Activated T-helper 9 cell treated with anti-CD3 and anti-CD28 coated beads, Interleukin-2, amount 50 U/mL, for 16 hours (primary cell): ENCODE measurements around the gene STX18.
"Not testable (repeated sequence)": the region's sequence is repeated elsewhere in the genome, so short reads cannot be mapped to it uniquely, and the experiment has no call there.

ENCODE experiments used
- DNase-seq: peaks from one replicate; pipeline ENCODE4 v3.0.0-alpha.2; 2020; ENCODE audit warnings: low read depth

The STX18 gene

DNA sequence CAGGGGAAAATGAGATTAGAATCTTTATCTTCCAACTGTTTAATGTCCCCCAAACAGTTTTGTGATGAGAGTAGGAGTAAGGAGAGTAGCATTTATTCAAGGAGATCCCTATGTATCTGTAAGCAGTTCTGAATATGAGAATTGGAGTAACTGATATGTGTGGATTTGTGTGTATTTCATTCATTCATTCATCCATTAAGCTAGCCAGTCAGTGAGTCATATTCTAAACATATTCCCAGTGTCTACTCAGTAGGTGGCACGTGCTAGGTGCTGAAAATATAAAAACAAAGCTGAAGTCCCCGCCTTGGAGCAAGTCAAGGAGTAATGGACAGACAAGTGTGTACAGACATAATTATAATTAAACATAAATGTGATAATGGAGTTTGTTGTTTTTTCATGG is 12.4 kb upstream of the STX18 start:
- no peak for DNase-seq

DNA sequence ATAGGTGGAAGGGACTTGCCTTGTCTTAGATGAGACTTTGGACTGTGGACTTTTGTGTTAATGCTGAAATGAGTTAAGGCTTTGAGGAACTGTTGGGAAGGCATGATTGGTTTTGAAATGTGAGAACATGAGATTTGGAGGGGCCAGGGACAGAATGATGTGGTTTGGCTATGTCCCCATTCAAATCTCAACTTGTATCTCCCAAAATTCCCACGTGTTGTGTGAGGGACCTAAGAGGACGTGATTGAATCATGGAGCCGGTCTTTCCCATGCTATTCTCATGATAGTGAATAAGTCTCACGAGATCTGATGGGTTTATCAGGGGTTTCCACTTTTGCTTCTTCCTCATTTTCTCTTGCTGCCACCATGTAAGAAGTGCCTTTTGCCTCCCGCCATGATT is 10.2 kb upstream of the STX18 start:
- not testable (repeated sequence) for DNase-seq

GRCh38 chr4:4550161-4550560 is 8.3 kb upstream of the STX18 start:
- not testable (repeated sequence) for DNase-seq

- no peak for DNase-seq
Observed at GRCh38 chr4:4549534-4549933, 7.7 kb upstream of the STX18 start.

DNA sequence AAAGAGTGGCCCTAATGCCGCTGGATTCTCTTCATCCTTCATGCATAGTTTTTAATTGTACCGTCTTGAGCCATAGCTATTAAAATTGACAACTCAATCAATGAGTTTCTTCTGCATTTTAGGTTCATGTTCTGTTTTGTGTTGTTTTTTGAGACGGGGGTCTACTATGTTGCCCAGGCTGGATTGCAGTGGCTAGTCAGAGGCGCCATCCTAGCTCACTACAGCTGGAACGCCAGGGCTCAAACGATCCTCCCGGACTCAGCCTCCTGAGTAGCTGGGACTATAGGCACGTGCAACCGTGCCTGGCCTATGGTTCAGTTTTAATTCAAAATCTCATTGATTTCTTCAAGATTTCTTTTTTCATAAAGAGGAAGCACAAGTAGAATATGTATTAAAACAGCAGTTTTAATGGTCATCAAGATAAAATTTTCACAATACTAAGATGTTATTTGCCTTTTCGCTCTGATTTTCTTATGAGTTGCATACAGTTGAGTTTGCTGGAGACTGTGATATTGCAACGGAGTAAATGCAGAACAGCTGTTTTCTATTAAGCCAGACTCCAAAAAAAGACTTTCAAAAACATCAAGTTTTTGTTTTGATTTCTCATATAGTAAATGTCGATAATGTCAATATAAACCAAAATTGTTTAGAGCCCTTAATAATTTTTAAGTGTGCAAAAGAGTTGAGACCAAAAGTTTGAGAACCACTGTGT is 1.1 kb upstream of the STX18 start:
- no peak for DNase-seq

DNA sequence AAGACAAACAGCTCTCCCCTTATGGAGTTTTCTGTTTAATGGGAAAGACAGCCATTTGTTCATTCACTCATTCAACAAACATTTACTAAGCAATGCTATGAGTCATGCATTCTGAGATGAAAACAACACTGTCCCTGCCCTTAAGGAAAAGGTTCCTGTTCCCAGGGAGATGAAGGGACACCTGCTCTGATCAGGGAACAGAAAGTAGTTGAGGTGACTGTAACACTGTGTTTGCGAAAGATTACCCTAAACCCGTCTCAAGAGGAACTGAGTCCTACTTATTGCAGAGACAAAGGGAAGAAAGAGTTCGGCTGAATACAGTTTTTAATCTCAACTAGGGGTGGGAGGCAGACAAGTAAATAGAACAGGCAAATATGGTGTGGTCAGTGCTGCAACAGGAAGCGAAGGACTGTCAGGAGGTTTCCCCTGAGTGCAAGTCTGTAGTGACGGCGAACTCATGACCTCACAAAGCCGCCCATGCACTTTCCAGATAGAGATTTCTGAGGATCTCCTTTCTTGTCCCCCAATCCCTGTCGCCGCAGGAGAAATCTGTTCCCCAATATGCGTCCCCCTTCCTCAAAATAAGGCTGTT is 712 bp downstream of the STX18 start:
- DNase-seq = no peak

- no peak for DNase-seq
Observed at GRCh38 chr4:4539481-4539880, 2.4 kb downstream of the STX18 start.

DNA sequence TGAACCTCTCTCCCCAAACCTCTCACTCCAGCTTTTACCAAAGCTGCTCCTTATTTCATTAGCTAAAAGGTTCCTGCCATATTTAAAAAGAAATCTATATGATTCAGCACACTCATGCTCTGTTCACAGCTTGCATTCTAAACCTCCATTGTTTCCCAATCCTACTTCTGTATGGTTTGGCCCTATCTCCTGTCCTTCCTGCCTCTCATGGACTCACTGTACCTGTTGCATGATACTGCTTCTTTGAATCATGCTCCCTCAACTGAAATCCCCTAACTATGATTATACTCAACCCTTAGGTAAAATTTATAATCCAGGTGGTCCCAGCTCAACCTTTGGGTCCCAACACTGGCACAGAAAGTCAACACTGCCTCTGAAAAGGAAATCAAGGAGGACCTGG is 6.3 kb downstream of the STX18 start:
- no peak for DNase-seq

DNA sequence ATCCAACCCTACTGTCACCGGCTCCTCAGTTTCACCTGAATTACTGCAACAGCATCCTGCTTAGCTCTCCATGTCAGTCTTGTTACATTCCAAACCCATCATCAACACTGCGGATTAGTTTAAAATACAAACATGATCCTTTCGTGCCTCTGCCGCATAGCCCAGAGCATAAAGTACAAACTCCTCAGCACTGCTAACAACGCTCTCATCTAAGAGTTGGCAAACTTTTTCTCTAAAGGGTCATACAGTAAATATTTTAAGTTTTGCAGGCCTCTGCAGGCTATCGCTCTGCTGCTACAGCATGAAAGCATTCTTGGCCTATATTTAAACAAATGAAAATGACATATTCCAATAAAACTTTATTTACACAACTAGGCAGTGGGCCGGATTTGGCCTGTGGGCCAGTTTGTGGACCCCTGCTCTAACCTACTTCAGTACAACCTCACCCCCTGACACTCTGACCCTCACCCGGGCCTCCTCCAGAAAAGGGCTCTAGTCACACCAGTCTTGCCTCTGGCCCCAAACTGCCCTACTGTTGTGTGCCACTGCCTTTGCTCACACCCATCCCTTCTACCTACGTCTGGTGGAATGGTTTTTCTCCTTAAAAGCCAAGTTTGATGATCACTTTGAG is 7.2 kb downstream of the STX18 start:
- no peak for DNase-seq

DNA sequence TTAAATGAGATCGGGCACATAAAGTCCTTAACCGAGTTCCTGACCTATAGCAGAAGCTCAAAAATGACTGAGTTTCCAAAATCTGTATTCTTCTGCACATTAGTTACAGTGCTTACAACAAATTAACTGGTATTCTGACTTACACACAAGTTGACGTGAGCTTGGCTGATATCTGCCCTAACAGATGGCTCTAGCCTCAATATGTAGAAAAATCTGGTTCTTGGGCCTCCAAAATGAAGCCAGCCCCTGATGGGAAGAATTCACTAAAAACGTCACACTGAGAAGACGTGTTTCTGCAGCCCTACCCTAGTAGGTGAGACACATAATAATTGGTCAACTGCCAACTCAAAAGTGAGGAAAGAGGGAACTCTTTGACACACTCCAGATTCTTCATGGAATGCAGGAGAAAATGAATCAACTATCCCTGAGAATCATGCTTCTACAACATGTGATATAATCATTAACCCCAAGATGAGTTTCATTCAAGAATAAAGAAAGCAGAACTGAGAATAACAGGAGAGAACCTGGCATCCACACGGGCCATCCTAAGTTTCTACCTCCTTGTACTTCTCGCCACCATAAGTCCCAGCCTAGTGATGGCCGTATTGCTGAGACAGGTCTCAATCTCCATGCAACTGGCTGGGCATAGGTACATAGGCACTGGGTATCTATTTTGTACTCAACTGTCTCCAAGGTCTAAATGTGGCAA is 8.2 kb downstream of the STX18 start:
- DNase-seq = no peak

DNA sequence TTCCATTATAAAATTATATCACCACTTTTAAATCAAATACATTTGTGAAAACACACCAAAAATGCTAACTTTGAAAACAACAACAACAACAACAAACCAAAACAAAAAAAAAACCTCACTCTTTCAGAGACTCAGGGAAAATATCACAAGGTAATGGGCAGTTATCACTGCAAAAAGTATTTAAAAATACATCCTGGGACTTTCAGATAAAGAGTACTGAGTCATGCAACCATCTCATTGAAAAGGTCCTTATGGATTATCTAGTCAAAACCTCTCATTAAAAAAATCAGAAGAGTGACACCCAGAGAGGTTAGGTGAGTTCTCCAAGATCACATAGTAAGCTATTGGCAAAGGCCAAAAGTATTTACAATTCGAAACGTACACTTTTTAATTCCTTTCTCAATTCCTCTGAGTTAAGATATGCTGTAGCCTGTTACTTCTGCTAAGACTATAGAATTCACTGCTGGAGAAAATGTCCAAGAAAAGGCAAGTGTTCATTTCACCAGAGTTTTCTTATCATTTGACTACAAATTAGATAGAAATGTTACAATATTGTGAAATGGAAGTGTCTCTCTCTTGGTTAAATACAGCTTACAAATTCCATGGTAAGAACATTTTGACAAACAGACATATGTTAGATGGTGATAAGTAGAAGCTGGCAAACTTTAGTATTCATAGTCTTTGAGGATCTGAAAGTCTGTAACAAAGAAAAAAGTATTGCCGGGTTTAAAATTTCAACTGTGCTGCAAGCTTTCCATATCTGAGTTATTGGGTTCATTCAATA is 9.3 kb downstream of the STX18 start:
- no peak for DNase-seq

DNA sequence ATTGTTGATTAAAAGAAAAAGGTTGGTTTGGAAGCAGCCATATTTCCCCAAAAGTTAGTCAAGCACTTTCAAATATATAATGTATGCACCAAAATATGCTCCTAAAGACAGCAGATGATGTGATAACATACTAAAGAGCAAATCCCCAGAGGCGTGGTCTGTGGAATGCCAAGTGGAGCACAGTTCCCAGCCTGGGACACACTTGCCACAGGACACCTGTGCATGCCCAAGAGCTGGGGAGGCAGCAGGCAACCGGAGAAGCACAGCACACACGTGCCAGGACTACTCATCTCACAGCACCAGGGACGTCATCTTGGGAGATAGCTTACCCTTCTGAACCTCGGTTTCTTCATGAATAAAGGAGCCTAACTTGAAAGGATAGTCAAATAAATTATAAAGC is 12.5 kb downstream of the STX18 start:
- no peak for DNase-seq

DNA sequence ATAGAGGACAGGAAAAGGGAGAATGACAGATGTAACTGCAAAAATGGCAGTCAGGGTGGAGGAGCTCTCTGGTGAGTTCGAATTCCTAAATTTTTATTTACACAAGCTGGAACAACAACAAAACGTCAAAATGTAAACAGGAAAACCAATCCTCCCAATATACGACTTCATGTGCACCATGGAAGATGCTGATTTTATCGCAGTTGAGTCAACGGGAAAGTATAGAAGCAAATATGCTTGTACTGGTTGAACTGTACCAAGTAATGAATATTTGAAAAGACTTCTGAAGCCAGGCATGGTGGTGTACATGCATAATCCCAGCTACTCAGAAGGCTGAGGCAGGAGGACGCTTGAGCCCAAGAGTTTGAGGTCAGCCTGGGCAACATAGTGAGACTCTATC is 15.4 kb downstream of the STX18 start:
- no peak for DNase-seq

- no peak for DNase-seq
Observed at GRCh38 chr4:4524364-4524763, 17.5 kb downstream of the STX18 start.

GRCh38 chr4:4521731-4522130 is 20.1 kb downstream of the STX18 start:
- no peak for DNase-seq

DNA sequence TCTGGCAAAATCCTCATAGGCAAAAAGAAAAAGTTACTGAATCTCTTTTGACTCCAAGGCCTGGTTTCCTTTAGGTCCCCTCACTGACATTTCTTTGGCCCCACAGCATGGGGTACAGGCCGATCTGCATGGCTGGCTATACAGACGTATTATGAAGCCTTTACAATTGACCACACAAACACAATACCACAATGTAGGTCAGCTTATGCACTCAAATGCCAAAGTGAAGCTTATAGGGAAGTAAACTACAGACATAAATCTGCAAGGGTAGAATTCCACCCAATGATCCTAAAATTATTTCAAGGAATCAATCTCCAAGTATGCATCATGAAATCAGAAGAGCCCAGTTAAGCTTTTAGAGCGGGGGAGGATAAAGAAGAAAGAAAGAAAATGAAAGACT is 20.7 kb downstream of the STX18 start:
- no peak for DNase-seq

DNA sequence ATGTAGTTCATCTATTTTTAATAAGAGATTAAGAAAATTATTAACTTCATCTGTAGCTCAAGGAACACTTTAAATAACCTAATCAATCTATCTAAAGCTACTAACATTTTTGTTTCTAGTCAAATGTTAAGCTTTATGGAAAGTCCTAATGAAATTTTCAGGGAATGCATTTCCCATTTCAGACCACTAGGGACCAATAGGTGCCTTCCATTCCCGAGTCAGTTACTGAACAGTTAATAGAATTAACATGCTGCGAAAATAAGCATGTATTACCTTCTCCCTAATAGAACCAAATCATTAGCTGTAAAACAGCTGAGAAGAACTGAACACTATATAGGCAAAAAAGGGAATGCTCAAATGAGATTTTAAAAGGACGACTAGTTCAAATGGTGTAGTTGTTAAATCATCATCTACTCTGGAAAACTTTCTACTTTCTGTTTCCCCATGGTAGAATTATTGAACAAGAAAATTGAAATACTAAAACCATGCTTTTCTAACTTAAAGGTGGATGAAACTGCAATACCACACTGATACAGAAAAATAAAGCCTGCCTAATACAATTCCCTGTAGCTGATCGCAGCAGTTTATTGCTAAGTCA is 22.5 kb downstream of the STX18 start:
- DNase-seq = no peak

- DNase-seq = no peak
Observed at GRCh38 chr4:4518747-4519146, 23.1 kb downstream of the STX18 start.

- DNase-seq = no peak
Observed at GRCh38 chr4:4514786-4515185, 27.1 kb downstream of the STX18 start.

- DNase-seq = no peak
Observed at GRCh38 chr4:4512282-4512681, 29.6 kb downstream of the STX18 start.

DNA sequence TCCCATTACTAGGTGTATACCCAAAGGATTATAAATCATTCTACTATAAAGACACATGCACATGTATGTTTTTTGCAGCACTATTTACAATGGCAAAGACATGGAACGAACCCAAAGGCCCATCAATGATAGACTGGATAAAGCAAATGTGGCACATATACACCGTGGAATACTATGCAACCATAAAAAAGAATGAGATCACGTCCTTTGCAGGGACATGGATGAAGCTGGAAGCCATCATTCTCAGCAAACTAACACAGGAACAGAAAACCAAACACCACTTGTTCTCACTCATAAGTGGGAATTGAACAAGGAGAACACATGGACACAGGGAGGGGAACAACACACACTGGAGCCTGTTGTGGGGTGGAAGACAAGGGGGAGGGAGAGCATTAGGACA is 31.2 kb downstream of the STX18 start:
- not testable (repeated sequence) for DNase-seq

DNA sequence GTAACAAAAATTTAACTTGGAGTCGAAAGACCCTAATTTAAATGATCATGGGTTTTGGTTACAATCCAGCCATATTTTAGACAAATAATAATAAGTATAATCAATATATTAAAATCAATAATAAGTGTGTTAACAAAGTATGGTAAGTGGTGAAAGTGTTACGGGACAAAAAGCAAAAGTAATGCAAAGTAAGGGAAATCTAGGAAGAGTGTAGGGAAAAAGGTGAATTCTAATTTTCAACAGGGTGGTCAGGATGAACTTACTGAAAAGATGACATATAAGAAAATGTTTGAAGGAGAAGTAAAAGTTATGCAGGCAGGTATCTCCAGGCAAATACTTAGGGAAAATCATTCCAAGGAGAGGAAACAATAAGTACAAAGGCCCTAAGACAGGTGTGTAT is 32.3 kb downstream of the STX18 start:
- DNase-seq = no peak
